ENCODE data around the gene CETP. TPM values are rescaled to one million over a fixed set of nuclear protein-coding genes. Genes with fewer than 3 reads are reported as not detected.
A peak's percentile ranks its signal among the peaks of the same experiment; 100 is the strongest.

Gene CETP
- total RNA-seq, 3 donors from 2014 or later (not counting 1 experiment from before 2014, with no cell fraction given), result 0.14 TPM; not detected in 2

DNA sequence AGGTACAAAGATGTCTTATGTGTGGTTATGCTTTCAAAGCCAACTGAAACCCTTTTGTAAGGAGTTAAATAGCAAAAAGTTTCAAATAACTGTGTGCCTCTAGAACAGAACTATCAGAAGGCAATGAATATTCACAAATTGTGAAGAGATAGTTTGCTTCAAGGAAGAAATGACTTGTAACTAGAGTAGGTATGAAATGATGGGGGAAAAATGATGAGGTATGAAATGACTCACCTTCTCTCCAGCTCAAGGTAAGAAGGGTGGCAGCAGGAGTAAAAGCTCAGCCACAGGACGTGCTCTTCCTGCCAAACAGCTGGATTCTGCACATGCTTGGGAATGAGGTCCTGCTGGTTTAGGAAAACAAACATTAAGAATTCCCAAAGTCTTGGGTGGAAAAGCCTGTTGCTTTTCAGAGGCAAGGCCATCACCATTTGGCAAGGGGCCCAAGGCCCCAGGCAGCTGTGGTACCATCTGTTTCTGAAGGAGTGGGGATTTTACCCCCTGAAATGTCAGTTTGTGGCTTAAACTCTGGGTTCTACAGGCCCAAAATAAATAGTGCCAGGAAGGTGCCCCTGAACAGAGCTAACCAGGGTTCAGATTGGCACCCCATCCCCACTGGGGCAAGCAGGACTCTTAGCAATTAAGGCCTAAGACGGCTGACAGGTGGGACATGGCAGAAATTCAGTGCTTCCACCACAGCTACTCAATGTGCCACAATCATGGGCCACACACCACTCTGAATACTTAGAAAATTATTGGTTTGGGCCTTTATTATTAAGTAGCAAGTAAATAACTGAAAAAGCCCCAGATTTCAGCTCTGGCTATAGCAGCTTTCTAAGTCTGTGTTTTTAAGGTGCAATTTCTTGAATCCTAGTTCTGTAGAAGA is 16.6 kb upstream of the CETP start:
- H3K4me1 Mint-ChIP-seq, result peaks cover 0 to 9% of the 10 kb centered on the region in 2 donors
- WGBS (ENCODE audit: insufficient coverage), result 73% methylated on average over 2 of the region's 2 CpGs
- Histone ChIP-seq H3K27ac (ENCODE audit: low read length) (no peak overlapping the region), H3K27me3 (ENCODE audit: control insufficient read depth, insufficient read depth, low read length) (no peaks in the 10 kb centered on the region), H3K36me3 (ENCODE audit: control insufficient read depth, insufficient read depth, low read length) (peaks cover 67% of the 10 kb centered on the region), H3K9me3 (ENCODE audit: control insufficient read depth, insufficient read depth, low read length) (no peaks in the 10 kb centered on the region), H3K4me3 (ENCODE audit: low read length) (no peak overlapping the region), H3K4me1 (ENCODE audit: control insufficient read depth, insufficient read depth, low read length) (peaks cover 1% of the 10 kb centered on the region)
- peak overlapping the region in 1 of 2 donors; percentile 43 for H3K27ac Mint-ChIP-seq
- ATAC-seq (peak in 1 of 3 donors; percentile 6), DNase-seq (no peak)
- TF ChIP-seq, protein P1, sequence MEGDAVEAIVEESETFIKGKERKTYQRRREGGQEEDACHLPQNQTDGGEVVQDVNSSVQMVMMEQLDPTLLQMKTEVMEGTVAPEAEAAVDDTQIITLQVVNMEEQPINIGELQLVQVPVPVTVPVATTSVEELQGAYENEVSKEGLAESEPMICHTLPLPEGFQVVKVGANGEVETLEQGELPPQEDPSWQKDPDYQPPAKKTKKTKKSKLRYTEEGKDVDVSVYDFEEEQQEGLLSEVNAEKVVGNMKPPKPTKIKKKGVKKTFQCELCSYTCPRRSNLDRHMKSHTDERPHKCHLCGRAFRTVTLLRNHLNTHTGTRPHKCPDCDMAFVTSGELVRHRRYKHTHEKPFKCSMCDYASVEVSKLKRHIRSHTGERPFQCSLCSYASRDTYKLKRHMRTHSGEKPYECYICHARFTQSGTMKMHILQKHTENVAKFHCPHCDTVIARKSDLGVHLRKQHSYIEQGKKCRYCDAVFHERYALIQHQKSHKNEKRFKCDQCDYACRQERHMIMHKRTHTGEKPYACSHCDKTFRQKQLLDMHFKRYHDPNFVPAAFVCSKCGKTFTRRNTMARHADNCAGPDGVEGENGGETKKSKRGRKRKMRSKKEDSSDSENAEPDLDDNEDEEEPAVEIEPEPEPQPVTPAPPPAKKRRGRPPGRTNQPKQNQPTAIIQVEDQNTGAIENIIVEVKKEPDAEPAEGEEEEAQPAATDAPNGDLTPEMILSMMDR (IDR thresholded peaks at IDR 0.05), result no peak
- no peaks in the 10 kb centered on the region for H3K36me3 Mint-ChIP-seq
- intact Hi-C loops (cut with micrococcal nuclease), result no loop called here
- H3K4me3 Mint-ChIP-seq, result no peak overlapping the region
- H3K9me3 Mint-ChIP-seq, result no peaks in the 10 kb centered on the region
- H3K27me3 Mint-ChIP-seq (ENCODE audit: low read depth in 2 of 2), result no peaks in the 10 kb centered on the region

DNA sequence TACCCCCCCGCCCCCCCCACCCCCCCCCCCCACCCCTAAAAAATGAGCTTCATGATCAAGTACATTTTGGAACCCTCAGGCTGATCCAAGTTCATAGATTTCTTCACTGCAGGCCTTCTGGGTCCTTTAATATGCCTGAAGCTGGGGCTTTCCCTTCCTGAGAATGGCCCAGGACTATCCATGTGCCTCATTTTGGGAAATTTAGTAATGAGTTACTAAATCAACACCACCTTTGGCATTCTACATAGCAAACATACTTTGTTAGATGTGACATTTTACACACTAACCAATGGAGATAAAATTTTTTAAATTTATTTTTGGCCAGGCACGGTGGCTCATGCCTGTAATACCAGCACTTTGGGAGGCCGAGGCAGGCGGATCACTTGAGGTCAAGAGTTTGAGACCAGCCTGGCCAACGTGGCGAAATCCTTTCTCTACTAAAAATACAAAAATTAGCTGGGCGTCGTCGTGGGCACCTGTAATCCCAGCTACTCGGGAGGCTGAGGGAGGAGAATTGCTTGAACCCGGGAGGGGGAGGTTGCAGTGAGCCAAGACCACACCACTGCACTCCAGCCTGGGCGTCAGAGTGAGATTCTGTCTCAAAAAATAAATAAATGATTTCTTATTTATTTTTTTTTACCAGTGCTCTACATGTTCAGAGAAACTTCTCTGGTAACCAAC is 15.8 kb upstream of the CETP start:
- peaks cover 61% of the 10 kb centered on the region for H3K36me3 ChIP-seq (ENCODE audit: control insufficient read depth, insufficient read depth, low read length)
- peak overlapping the region in 1 of 2 donors; percentile 31 for H3K27ac Mint-ChIP-seq
- intact Hi-C loops (cut with micrococcal nuclease), result no loop called here
- peaks cover 6 to 17% of the 10 kb centered on the region in 2 donors for H3K4me1 Mint-ChIP-seq
- DNase-seq, result no peak
- H3K4me1 ChIP-seq (ENCODE audit: control insufficient read depth, insufficient read depth, low read length), result peaks cover 9% of the 10 kb centered on the region
- no peak overlapping the region for H3K27ac ChIP-seq (ENCODE audit: low read length)
- no peaks in the 10 kb centered on the region for H3K27me3 Mint-ChIP-seq (ENCODE audit: low read depth in 2 of 2)
- H3K9me3 ChIP-seq (ENCODE audit: control insufficient read depth, insufficient read depth, low read length), result no peaks in the 10 kb centered on the region
- TF ChIP-seq, protein P1 (IDR thresholded peaks at IDR 0.05), result no peak
- no peak overlapping the region for H3K4me3 Mint-ChIP-seq
- H3K36me3 Mint-ChIP-seq, result no peaks in the 10 kb centered on the region
- no peak for ATAC-seq
- H3K27me3 ChIP-seq (ENCODE audit: control insufficient read depth, insufficient read depth, low read length), result no peaks in the 10 kb centered on the region
- no peaks in the 10 kb centered on the region for H3K9me3 Mint-ChIP-seq
- WGBS (ENCODE audit: insufficient coverage), result 96% methylated on average over 10 of the region's 12 CpGs
- H3K4me3 ChIP-seq (ENCODE audit: low read length), result no peak overlapping the region

DNA sequence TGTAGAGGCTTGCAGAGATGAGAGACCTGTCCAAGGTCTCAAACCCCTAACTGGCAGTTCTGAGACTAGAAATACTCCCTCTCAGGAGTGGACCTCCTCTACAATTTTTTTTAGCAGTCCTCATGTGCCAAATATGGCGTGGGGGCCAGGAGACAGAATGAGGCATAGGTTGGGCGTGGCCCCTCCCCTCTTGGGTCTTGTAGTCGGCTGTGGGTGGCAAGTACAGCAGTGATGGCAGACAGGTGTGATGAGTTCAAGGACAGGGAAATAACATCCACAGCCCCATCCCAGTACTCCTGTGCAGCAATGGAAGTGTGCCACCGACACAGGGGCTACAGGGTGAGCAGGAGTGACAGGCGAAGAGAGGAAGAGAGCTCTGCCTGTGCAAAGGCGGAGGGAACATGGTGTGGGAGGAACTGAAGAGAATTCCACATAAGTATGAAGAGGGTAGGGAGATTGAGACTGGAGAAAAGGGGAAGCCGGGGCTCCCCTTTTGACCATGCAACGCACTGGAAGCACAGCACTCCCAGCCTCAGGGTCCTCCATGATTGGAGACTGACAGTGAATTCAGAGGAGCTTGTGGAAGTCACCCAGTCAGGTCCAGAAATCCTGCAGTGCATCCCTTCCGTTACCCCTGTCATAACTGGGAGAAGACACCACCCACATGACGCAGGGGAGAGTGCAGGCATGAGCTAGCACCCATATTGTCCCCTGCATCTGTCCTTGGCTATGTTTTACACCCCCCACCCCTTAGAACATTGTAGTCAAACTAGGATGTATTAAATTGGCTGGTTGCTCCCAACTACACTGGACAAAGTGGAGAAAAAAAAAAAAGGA is 14.8 kb upstream of the CETP start:
- 85% methylated on average over 10 of the region's 10 CpGs for WGBS (ENCODE audit: insufficient coverage)
- no peaks in the 10 kb centered on the region for H3K36me3 Mint-ChIP-seq
- TF ChIP-seq, protein P1 (IDR thresholded peaks at IDR 0.05), result no peak
- ATAC-seq, result peak in 1 of 3 donors; percentile 11
- H3K27ac ChIP-seq (ENCODE audit: low read length), result no peak overlapping the region
- no peak for DNase-seq
- no peaks in the 10 kb centered on the region for H3K9me3 ChIP-seq (ENCODE audit: control insufficient read depth, insufficient read depth, low read length)
- H3K27ac Mint-ChIP-seq, result peak overlapping the region; percentile 16 to 70
- H3K27me3 ChIP-seq (ENCODE audit: control insufficient read depth, insufficient read depth, low read length), result no peaks in the 10 kb centered on the region
- peaks cover 10 to 24% of the 10 kb centered on the region in 2 donors for H3K4me1 Mint-ChIP-seq
- H3K4me3 Mint-ChIP-seq, result no peak overlapping the region
- no peak overlapping the region for H3K4me3 ChIP-seq (ENCODE audit: low read length)
- no peaks in the 10 kb centered on the region for H3K9me3 Mint-ChIP-seq
- intact Hi-C loops (cut with micrococcal nuclease), result no loop called here
- H3K4me1 ChIP-seq (ENCODE audit: control insufficient read depth, insufficient read depth, low read length), result peaks cover 15% of the 10 kb centered on the region
- no peaks in the 10 kb centered on the region for H3K27me3 Mint-ChIP-seq (ENCODE audit: low read depth in 2 of 2)
- H3K36me3 ChIP-seq (ENCODE audit: control insufficient read depth, insufficient read depth, low read length), result peaks cover 51% of the 10 kb centered on the region
